Measurements from ENCODE around the gene MAN2B1. TPM values are rescaled to one million over a fixed set of nuclear protein-coding genes. Genes with fewer than 3 reads are reported as not detected.
"Not testable (repeated sequence)": the region's sequence is repeated elsewhere in the genome, so short reads cannot be mapped to it uniquely, and the experiment has no call there.

Gene MAN2B1
- total and polyA plus RNA-seq, 2 of the 13 experiments (the other 11 are each of a cell fraction or from before 2014, with no cell fraction given): 23.6 to 23.8 TPM

GRCh38 chr19:12697425-12697824 lies 30.9 kb upstream of the MAN2B1 start:
- peak overlapping the region; percentile 86 for H3K4me2 ChIP-seq (ENCODE audit: low read depth, low read length)
- peak overlapping the region in 1 of 3 experiments; percentile 92; a peak in 2 of 6 replicates for H3K4me3 ChIP-seq (replicated peaks in 1 of 3; ENCODE audit: insufficient read depth in 1 of 3, low read depth in 2 of 3, low read length in 3 of 3)
- BruUV-seq (replicated peaks); H3K27me3 ChIP-seq (ENCODE audit: control insufficient read depth in 1 of 2, insufficient read depth in 2 of 2, low read length in 2 of 2); intact Hi-C loops (cut with micrococcal nuclease; ENCODE audit: unreplicated experiment); H3K27ac ChIP-seq (ENCODE audit: extremely low read length, insufficient read depth, low read length); DNase-seq (ENCODE audit: low spot score); H4K20me1 ChIP-seq (ENCODE audit: insufficient read depth, low read length); ATAC-seq; in situ Hi-C loops (cut with HindIII; ENCODE audit: extremely low pct_ligation_motif_present, low pct_unique_long_range_greater_than_20kb); H2AFZ ChIP-seq (ENCODE audit: low read length); H3K9me3 ChIP-seq (ENCODE audit: low read length); H3K9ac ChIP-seq (ENCODE audit: insufficient read depth, low read depth, low read length); H3K79me2 ChIP-seq (ENCODE audit: insufficient read depth, low read length); FAIRE-seq: not testable (repeated sequence)
- WGBS (ENCODE audit: low lambda C conversion rate): 98% methylated on average over 22 of the region's 22 CpGs
- H3K36me3 ChIP-seq (replicated peaks in 1 of 2; ENCODE audit: control insufficient read depth in 1 of 2, insufficient read depth in 2 of 2, low read length in 2 of 2): peaks cover 12 to 23% of the 10 kb centered on the region in 2 experiments; a peak in 4 of 5 replicates
- ChIA-PET POLR2A (interaction anchor here (0.6 to 2.5 kb wide), 6 partner anchors 16 to 527 kb away, joined by 3 to 9 read pairs (median 6); partner anchors contain the start of genes DHPS, TNPO2 and TRIR), CTCF (ENCODE audit: low intra/inter-chr PET ratio, low total read pairs) (interaction anchor here (0.6 kb wide), 1 partner anchor 59 kb away, joined by 3 read pairs; no protein-coding TSS in a partner anchor)
- H3K4me1 ChIP-seq (ENCODE audit: insufficient read depth, low read length): peaks cover 16% of the 10 kb centered on the region
- TF ChIP-seq AGO2 (optimal IDR thresholded peaks at IDR 0.05; ENCODE audit: low read depth, low read length): peak; percentile 57

- Histone ChIP-seq H3K9ac (ENCODE audit: insufficient read depth, low read depth, low read length) (peak within 1 kb of the TSS; percentile 81), H3K4me1 (ENCODE audit: insufficient read depth, low read length) (peaks cover 16% of the 10 kb centered on the region), H3K27ac (ENCODE audit: extremely low read length, insufficient read depth, low read length) (peak within 1 kb of the TSS; percentile 76), H3K79me2 (ENCODE audit: insufficient read depth, low read length) (peaks cover 4% of the 10 kb centered on the region), H3K27me3 (ENCODE audit: control insufficient read depth in 1 of 2, insufficient read depth in 2 of 2, low read length in 2 of 2) (no peaks in the 10 kb centered on the region; a peak in 1 of 5 replicates), H3K9me3 (ENCODE audit: low read length) (no peaks in the 10 kb centered on the region), H3K4me3 (replicated peaks in 1 of 3; ENCODE audit: insufficient read depth in 1 of 3, low read depth in 2 of 3, low read length in 3 of 3) (peak within 1 kb of the TSS; percentile 79 to 100 (median 92)), H4K20me1 (ENCODE audit: insufficient read depth, low read length) (no peaks in the 10 kb centered on the region), H2AFZ (ENCODE audit: low read length) (no peak within 1 kb of the TSS), H3K36me3 (replicated peaks in 1 of 2; ENCODE audit: control insufficient read depth in 1 of 2, insufficient read depth in 2 of 2, low read length in 2 of 2) (peaks cover 7 to 15% of the 10 kb centered on the region in 2 experiments; a peak in 4 of 5 replicates), H3K4me2 (ENCODE audit: low read depth, low read length) (peak within 1 kb of the TSS; percentile 86)
- peak; percentile 87 for FAIRE-seq
- peak; percentile 90 for DNase-seq (ENCODE audit: low spot score)
- intact Hi-C loops (cut with micrococcal nuclease; ENCODE audit: unreplicated experiment) (no loop called here), in situ Hi-C loops (cut with HindIII; ENCODE audit: extremely low pct_ligation_motif_present, low pct_unique_long_range_greater_than_20kb) (no loop called here)
- 21% methylated on average over 19 of the region's 59 CpGs for WGBS (ENCODE audit: low lambda C conversion rate)
- CTCF ChIA-PET (ENCODE audit: low intra/inter-chr PET ratio, low total read pairs): no interaction called here
- ATAC-seq: peak; percentile 86
- POLR2A ChIA-PET: interaction anchor here (0.6 to 2.5 kb wide), 7 partner anchors 11 to 526 kb away, joined by 3 to 9 read pairs (median 6); partner anchors contain the start of genes DHPS, TNPO2 and TRIR
- TSS peak; percentile 99 for BruUV-seq (replicated peaks)
- TF ChIP-seq CC2D1A (CRISPR knock-in tag; IDR thresholded peaks at IDR 0.05) (no peak), ZNF512B (CRISPR knock-in tag; IDR thresholded peaks at IDR 0.05; ENCODE audit: borderline replicate concordance) (0 out of 2 replicates have a peak, but pooled peaks have one; percentile 34), JARID2 (CRISPR knock-in tag; IDR thresholded peaks at IDR 0.05; ENCODE audit: insufficient replicate concordance) (no peak), KDM1A (CRISPR knock-in tag; IDR thresholded peaks at IDR 0.05) (no peak), ZSCAN9 (CRISPR knock-in tag; IDR thresholded peaks at IDR 0.05; ENCODE audit: borderline replicate concordance) (0 out of 2 replicates have a peak, but pooled peaks have one; percentile 57), ZNF547 (CRISPR knock-in tag; IDR thresholded peaks at IDR 0.05) (peak; percentile 65; the same call in 1 of the 2 replicates), ZNF260 (CRISPR knock-in tag; IDR thresholded peaks at IDR 0.05; ENCODE audit: borderline replicate concordance, low read depth) (no peak)
Observed at GRCh38 chr19:12696366-12697335, 30.1 kb upstream of the MAN2B1 start, which contains the start of gene FBXW9. FBXW9 (minus strand) TSS chr19:12696631; CDS start chr19:12696581, 50 bp downstream.

Data from HepG2 (cell line).